GM19240 (cell line): Measurements from ENCODE around the gene ZC3H14.

ENCODE experiments used
- DNase-seq: peaks from one replicate; pipeline ENCODE4 v3.0.0; 2011; ENCODE audit warnings: low spot score; ENCODE audit not compliant: insufficient read length

The ZC3H14 gene

GRCh38 chr14:88669346-88669745 lies 106.5 kb downstream of the ZC3H14 start:
- DNase-seq, result no peak
